A549 (cell line): ENCODE measurements around the gene BCL2. TPM values are rescaled to one million over a fixed set of nuclear protein-coding genes. Genes with fewer than 3 reads are reported as not detected.

Source experiments
- ATAC-seq, 2 experiments: fragments of 200-7000 bp in 1 of 2; fragments of >200 bp in 1 of 2; cut with Nextera tagmentation in 1 of 2; cut with Tn5 transposase in 1 of 2; 3 replicates each; pipeline versions ENCODE4 v1.8.0 to v1.9.1; 2018 to 2020; ENCODE audit warnings: mild to moderate bottlenecking in 1 of 2, moderate library complexity in 1 of 2
- CTCF ChIA-PET: fragments of 300-600 bp; sonication (Branson Sonifier 250); formaldehyde crosslinking; extraction: SDS; loops from one replicate; lab custom pipeline; 2021; ENCODE audit warnings: antibody characterized with exemption, inconsistent platforms; lab: Yijun Ruan, JAX
- POLR2A ChIA-PET: fragments of 350-600 bp; formaldehyde crosslinking; extraction: SDS; loops from one replicate; lab custom pipeline; 2021; ENCODE audit warnings: antibody characterized with exemption, inconsistent platforms; lab: Yijun Ruan, JAX
- DNase-seq, 2 experiments: peaks; one replicate each; pipeline versions ENCODE4 v3.0.0 to v3.0.0-alpha.2; 2011 to 2016; ENCODE audit warnings: low read depth in 1 of 2, low spot score in 1 of 2
- FAIRE-seq: peaks from 2 replicates; lab custom pipeline; 2011; peaks lifted over from hg19 to GRCh38; lab: Jason Lieb, UNC
- H3K27ac ChIP-seq, 2 experiments: fragments of >200 bp; sonication (Bioruptor Twin); formaldehyde crosslinking; 3 replicates each; pipeline ENCODE4 v1.5.1; 2016 to 2017
- H3K4me1 ChIP-seq: fragments of >200 bp; sonication (Bioruptor Twin); formaldehyde crosslinking; 3 replicates; pipeline ENCODE4 v1.6.1; 2016
- H3K4me2 ChIP-seq: fragments of >200 bp; sonication (Bioruptor Twin); formaldehyde crosslinking; 3 replicates; pipeline ENCODE4 v1.6.1; 2016
- H3K4me3 ChIP-seq: fragments of >200 bp; sonication (Bioruptor Twin); formaldehyde crosslinking; 3 replicates; pipeline ENCODE4 v1.5.1; 2016
- H3K9me3 ChIP-seq: fragments of >200 bp; sonication (Bioruptor Twin); formaldehyde crosslinking; 3 replicates; pipeline ENCODE4 v1.6.1; 2016
- EP300 ChIP-seq, 2 experiments: fragments of >200 bp; sonication (Bioruptor Twin); formaldehyde crosslinking; IDR thresholded peaks; 2 replicates in 1 of 2; 3 replicates in 1 of 2; pipeline ENCODE4 v1.6.1; 2016 to 2017
- FOXS1 ChIP-seq: fragments of 250-450 bp; sonication (Bioruptor Pico); IDR thresholded peaks from 2 replicates; pipeline ENCODE4 v1.5.0; 2020; ENCODE audit warnings: mild to moderate bottlenecking, moderate library complexity
- HDAC2 ChIP-seq: fragments of 200-600 bp; sonication (generic); IDR thresholded peaks from 2 replicates; pipeline ENCODE4 v1.6.1; 2016
- HOXB13 ChIP-seq: fragments of 250-450 bp; sonication (Bioruptor Pico); IDR thresholded peaks from 2 replicates; pipeline ENCODE4 v1.5.0; 2020; ENCODE audit warnings: low read depth, mild to moderate bottlenecking, moderate library complexity
- HOXB5 ChIP-seq: fragments of 250-450 bp; sonication (Bioruptor Pico); IDR thresholded peaks from 2 replicates; pipeline ENCODE4 v1.5.0; 2020; ENCODE audit warnings: mild to moderate bottlenecking, moderate library complexity
- JUN ChIP-seq, 2 experiments: fragments of >200 bp; sonication (Bioruptor Twin); formaldehyde crosslinking; IDR thresholded peaks; 2 replicates in 1 of 2; 3 replicates in 1 of 2; pipeline ENCODE4 v1.6.1; 2016 to 2017
- KDM5A ChIP-seq: fragments of 200-600 bp; sonication (generic); IDR thresholded peaks from 2 replicates; pipeline ENCODE4 v1.6.1; 2016; ENCODE audit warnings: antibody characterized with exemption, mild to moderate bottlenecking
- MAZ ChIP-seq: fragments of 150-350 bp; IDR thresholded peaks from 2 replicates; pipeline ENCODE4 v1.6.1; 2014; ENCODE audit warnings: antibody characterized with exemption, low read depth, low read length, borderline replicate concordance
- MYC ChIP-seq: IDR thresholded peaks from 2 replicates; pipeline ENCODE4 v1.6.1; 2012; ENCODE audit warnings: mild to moderate bottlenecking, inconsistent platforms, low read length, improper control_type of control experiment, borderline replicate concordance
- NFE2L2 ChIP-seq: fragments of 150-350 bp; conservative IDR thresholded peaks from 2 replicates; pipeline ENCODE4 v1.6.1; 2014; ENCODE audit warnings: low read length
- POLR2AphosphoS2 ChIP-seq: conservative IDR thresholded peaks from 2 replicates; pipeline ENCODE4 v1.6.1; 2012; ENCODE audit warnings: low read length, improper control_type of control experiment, inconsistent platforms
- RARB ChIP-seq: fragments of 250-450 bp; sonication (Bioruptor Pico); IDR thresholded peaks from 2 replicates; pipeline ENCODE4 v1.8.0; 2021; ENCODE audit warnings: mild to moderate bottlenecking, moderate library complexity
- TFCP2L1 ChIP-seq: fragments of 250-450 bp; sonication (Bioruptor Pico); IDR thresholded peaks from 2 replicates; pipeline ENCODE4 v1.5.0; 2021; ENCODE audit warnings: mild to moderate bottlenecking
- TP53 ChIP-seq: fragments of 250-450 bp; sonication (Bioruptor Pico); IDR thresholded peaks from 2 replicates; pipeline ENCODE4 v1.5.0; 2021; ENCODE audit warnings: mild to moderate bottlenecking, moderate library complexity
- ZFP36 ChIP-seq: fragments of 450-650 bp; IDR thresholded peaks from 2 replicates; pipeline ENCODE4 v1.6.1; 2014; ENCODE audit warnings: borderline replicate concordance; ENCODE audit not compliant: partially characterized antibody
- ZNF302 ChIP-seq: fragments of 250-450 bp; sonication (Bioruptor Pico); IDR thresholded peaks from 2 replicates; pipeline ENCODE4 v1.9.0; 2021; ENCODE audit warnings: inconsistent platforms, mild to moderate bottlenecking, moderate library complexity
- ZSCAN20 ChIP-seq: fragments of 250-450 bp; sonication (Bioruptor Pico); IDR thresholded peaks from 2 replicates; pipeline ENCODE4 v1.8.0; 2022; ENCODE audit warnings: mild to moderate bottlenecking, moderate library complexity
- WGBS: methylation state at CpG from one replicate; pipeline ENCODE4 v1.1.6; 2017; ENCODE audit errors: missing lambda C conversion rate; 5-methylcytosine and 5-hydroxymethylcytosine counted together
- polyA plus RNA-seq, 4 experiments: library from polyadenylated mRNA; depleted of rRNA in 3 of 4; stranded (reverse); fragments of >200 nt; fragmentation: RNase III in 1 of 4; extraction: RNeasy Plus Mini Kit Qiagen cat#74134 plus additional on column Dnase treatment in 1 of 4; gene quantifications; 2 replicates in 3 of 4; 3 replicates in 1 of 4; pipeline ENCODE4 v1.2.3, GENCODE V29; 2011 to 2017
- TF ChIP-seq, protein P1 (sequence below): IDR thresholded peaks from 2 replicates; pipeline ENCODE4 v1.6.1; 2012
- TF ChIP-seq, protein P2 (sequence below): fragments of 250-450 bp; sonication (Bioruptor Pico); IDR thresholded peaks from 2 replicates; pipeline ENCODE4 v1.5.0; 2021; ENCODE audit warnings: mild to moderate bottlenecking, moderate library complexity, borderline replicate concordance
- TF ChIP-seq, protein P3 (sequence below): fragments of 150-350 bp; IDR thresholded peaks from 2 replicates; pipeline ENCODE4 v1.6.1; 2014; ENCODE audit warnings: low read depth, mild to moderate bottlenecking, low read length
- TF ChIP-seq, protein P4 (sequence below): IDR thresholded peaks from 2 replicates; pipeline ENCODE4 v1.6.1; 2012
- TF ChIP-seq, protein P5 (sequence below): fragments of >200 bp; sonication (Bioruptor Twin); formaldehyde crosslinking; IDR thresholded peaks from 2 replicates; pipeline ENCODE4 v1.6.1; 2016
- TF ChIP-seq, protein P6 (sequence below): IDR thresholded peaks from 2 replicates; pipeline ENCODE4 v1.6.1; 2012; ENCODE audit warnings: low read depth, borderline replicate concordance

The BCL2 gene
- polyA plus RNA-seq, 2 of the 4 experiments (the other 2 are of a cell fraction), result 0.50 to 0.61 TPM

DNA sequence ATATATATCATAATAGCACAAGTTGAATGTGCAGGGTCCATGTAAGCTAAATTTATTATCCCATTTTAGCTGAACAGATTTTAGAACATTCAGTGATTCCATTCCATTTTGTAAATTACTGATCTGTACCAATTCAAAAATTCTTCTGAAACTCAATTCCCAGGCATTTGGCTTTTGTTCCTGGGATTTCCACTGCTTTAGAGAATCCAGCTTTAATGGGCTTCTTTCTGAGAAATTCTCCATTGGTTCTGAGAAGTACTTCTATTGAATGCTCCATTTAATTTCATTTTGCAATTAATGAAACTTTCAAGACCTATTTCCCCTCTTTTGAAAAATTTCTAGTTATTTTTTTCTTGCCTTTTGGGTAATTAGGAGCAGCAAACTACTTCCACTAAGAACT lies 36.8 kb downstream of the BCL2 start:
- no peak overlapping the region for H3K4me3 ChIP-seq
- TF ChIP-seq TFCP2L1 (CRISPR knock-in tag) (no peak), FOXS1 (CRISPR knock-in tag) (no peak), POLR2AphosphoS2 (no peak), TP53 (no peak), MAZ (no peak), HDAC2 (no peak), ZNF302 (CRISPR knock-in tag) (no peak)
- TF ChIP-seq, protein P1, sequence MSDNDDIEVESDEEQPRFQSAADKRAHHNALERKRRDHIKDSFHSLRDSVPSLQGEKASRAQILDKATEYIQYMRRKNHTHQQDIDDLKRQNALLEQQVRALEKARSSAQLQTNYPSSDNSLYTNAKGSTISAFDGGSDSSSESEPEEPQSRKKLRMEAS, result no peak
- TF ChIP-seq, protein P2, sequence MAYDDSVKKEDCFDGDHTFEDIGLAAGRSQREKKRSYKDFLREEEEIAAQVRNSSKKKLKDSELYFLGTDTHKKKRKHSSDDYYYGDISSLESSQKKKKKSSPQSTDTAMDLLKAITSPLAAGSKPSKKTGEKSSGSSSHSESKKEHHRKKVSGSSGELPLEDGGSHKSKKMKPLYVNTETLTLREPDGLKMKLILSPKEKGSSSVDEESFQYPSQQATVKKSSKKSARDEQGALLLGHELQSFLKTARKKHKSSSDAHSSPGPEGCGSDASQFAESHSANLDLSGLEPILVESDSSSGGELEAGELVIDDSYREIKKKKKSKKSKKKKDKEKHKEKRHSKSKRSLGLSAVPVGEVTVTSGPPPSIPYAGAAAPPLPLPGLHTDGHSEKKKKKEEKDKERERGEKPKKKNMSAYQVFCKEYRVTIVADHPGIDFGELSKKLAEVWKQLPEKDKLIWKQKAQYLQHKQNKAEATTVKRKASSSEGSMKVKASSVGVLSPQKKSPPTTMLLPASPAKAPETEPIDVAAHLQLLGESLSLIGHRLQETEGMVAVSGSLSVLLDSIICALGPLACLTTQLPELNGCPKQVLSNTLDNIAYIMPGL, result no peak
- TF ChIP-seq, protein P3, sequence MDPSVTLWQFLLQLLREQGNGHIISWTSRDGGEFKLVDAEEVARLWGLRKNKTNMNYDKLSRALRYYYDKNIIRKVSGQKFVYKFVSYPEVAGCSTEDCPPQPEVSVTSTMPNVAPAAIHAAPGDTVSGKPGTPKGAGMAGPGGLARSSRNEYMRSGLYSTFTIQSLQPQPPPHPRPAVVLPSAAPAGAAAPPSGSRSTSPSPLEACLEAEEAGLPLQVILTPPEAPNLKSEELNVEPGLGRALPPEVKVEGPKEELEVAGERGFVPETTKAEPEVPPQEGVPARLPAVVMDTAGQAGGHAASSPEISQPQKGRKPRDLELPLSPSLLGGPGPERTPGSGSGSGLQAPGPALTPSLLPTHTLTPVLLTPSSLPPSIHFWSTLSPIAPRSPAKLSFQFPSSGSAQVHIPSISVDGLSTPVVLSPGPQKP, result no peak
- TF ChIP-seq, protein P4, sequence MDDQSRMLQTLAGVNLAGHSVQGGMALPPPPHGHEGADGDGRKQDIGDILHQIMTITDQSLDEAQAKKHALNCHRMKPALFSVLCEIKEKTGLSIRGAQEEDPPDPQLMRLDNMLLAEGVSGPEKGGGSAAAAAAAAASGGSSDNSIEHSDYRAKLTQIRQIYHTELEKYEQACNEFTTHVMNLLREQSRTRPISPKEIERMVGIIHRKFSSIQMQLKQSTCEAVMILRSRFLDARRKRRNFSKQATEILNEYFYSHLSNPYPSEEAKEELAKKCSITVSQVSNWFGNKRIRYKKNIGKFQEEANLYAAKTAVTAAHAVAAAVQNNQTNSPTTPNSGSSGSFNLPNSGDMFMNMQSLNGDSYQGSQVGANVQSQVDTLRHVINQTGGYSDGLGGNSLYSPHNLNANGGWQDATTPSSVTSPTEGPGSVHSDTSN, result no peak
- H3K4me2 ChIP-seq, result no peak overlapping the region
- no peak overlapping the region for H3K27ac ChIP-seq
- ChIA-PET CTCF (no interaction called here), POLR2A (no interaction called here)
- FAIRE-seq (no peak), DNase-seq (no peak), ATAC-seq (no peak)
- H3K9me3 ChIP-seq, result no peaks in the 10 kb centered on the region
- no peaks in the 10 kb centered on the region for H3K4me1 ChIP-seq

DNA sequence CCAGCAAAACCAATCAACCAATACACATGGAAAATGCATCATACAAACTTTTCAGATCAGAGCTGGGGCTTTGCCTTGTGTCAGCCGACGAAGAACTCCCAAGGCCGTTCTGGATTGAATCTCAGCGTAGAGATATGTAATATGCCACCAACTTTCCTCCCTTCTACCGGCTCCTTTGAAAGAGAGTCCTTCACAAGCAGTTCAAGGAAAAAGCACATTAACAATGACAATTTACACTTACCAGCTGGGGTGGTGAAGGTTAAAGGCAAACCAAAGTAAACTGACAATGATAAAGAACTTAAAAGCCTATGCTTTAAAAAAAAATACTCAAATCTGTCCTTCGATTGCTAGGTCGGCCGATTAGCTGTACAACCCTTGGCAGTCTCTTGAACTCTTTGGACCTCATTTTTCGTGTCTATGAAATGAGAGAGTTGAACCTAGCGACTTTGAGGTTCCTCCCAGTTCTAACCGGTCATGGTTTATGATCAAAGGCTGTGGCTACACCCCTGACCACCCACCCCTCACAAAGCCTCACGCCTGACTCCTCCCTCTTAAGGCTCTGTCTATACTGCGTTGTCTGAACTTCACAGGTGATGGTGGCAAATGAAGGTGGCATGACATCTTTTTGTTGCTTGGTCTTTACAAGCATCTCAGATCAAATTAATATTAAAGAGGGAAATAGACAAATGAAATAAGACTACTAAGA lies 46.2 kb downstream of the BCL2 start:
- FAIRE-seq (no peak), ATAC-seq (no peak)

More for the DNA sequence above, 46.2 kb downstream of the BCL2 start:
- Histone ChIP-seq H3K4me1 (no peaks in the 10 kb centered on the region), H3K27ac (no peak overlapping the region), H3K9me3 (no peaks in the 10 kb centered on the region), H3K4me2 (no peak overlapping the region), H3K4me3 (no peak overlapping the region)
- TF ChIP-seq POLR2AphosphoS2 (no peak), KDM5A (no peak), JUN (IDR thresholded peaks at IDR 0.05) (no peak), ZFP36 (no peak), NFE2L2 (no peak), HOXB5 (no peak), HOXB13 (CRISPR knock-in tag) (no peak), RARB (CRISPR knock-in tag) (no peak), ZSCAN20 (no peak), MYC (no peak), EP300 (IDR thresholded peaks at IDR 0.05) (no peak)
- TF ChIP-seq, protein P5, sequence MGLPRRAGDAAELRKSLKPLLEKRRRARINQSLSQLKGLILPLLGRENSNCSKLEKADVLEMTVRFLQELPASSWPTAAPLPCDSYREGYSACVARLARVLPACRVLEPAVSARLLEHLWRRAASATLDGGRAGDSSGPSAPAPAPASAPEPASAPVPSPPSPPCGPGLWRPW, result no peak
- TF ChIP-seq, protein P6, sequence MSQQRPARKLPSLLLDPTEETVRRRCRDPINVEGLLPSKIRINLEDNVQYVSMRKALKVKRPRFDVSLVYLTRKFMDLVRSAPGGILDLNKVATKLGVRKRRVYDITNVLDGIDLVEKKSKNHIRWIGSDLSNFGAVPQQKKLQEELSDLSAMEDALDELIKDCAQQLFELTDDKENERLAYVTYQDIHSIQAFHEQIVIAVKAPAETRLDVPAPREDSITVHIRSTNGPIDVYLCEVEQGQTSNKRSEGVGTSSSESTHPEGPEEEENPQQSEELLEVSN, result no peak
- TF ChIP-seq, protein P2, result no peak
- DNase-seq, result no peak
- ChIA-PET POLR2A (no interaction called here), CTCF (interaction anchor here (0.5 to 1.3 kb wide), 3 partner anchors 50 to 280 kb away, joined by 3 read pairs; no protein-coding TSS in a partner anchor)
- WGBS, result 33% methylated on average over 13 of the region's 13 CpGs
